Measurements from ENCODE around the gene HOXC5. TPM values are rescaled to one million over a fixed set of nuclear protein-coding genes. Genes with fewer than 3 reads are reported as not detected.

Gene HOXC5
- under 1 TPM in 1 of 4 donors, not detected in 3; 0.27 TPM for total RNA-seq

DNA sequence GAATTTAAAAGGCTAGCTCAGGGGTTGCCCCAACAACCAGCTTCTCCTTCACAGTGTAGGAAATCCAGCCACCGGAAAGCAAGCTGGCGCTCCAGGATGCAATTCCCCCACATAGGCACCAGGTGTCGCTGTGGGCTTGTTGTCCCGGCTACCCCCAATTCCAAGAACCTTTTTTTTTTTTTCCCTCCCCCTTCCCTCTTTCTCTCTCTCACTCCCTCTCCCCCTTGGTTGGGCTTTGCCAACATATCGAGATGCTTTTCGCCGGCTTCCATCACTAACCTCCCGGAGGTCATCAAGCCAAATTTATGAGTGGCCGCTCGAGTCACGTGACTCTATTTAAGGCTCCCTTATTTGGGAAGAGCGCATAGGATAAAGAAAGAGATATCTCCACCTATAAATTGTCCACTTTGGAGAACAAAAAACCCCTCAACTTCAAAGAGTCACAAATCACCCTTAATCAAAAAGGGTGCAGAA, at the start of gene HOXC5:
HOXC5 (plus strand) TSS at position 424 of the 474 bp plus-strand sequence. CDS start 73 bp downstream, outside the sequence.
- TF ChIP-seq, protein P1, sequence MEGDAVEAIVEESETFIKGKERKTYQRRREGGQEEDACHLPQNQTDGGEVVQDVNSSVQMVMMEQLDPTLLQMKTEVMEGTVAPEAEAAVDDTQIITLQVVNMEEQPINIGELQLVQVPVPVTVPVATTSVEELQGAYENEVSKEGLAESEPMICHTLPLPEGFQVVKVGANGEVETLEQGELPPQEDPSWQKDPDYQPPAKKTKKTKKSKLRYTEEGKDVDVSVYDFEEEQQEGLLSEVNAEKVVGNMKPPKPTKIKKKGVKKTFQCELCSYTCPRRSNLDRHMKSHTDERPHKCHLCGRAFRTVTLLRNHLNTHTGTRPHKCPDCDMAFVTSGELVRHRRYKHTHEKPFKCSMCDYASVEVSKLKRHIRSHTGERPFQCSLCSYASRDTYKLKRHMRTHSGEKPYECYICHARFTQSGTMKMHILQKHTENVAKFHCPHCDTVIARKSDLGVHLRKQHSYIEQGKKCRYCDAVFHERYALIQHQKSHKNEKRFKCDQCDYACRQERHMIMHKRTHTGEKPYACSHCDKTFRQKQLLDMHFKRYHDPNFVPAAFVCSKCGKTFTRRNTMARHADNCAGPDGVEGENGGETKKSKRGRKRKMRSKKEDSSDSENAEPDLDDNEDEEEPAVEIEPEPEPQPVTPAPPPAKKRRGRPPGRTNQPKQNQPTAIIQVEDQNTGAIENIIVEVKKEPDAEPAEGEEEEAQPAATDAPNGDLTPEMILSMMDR (IDR thresholded peaks at IDR 0.05) = peak; percentile 77 to 98 (median 90)
- TF ChIP-seq POLR2A (IDR thresholded peaks at IDR 0.05) = no peak
- peaks cover 64% of the 10 kb centered on the region for H3K27me3 ChIP-seq
- intact Hi-C loops (cut with DNase I) = loop anchor here (2.0 kb wide), 1 partner anchor 158 kb away; no protein-coding TSS in a partner anchor
- H3K4me1 ChIP-seq = peaks cover 0 to 39% of the 10 kb centered on the region in 2 donors
- H3K36me3 ChIP-seq = no peaks in the 10 kb centered on the region
- no peak within 1 kb of the TSS for H3K4me3 ChIP-seq (replicated peaks in 1 of 3)
- peak; percentile 68 to 70 for DNase-seq
- H3K27ac ChIP-seq = no peak within 1 kb of the TSS
- WGBS, 2 donors = 1 to 4% methylated on average over 12 of the region's 12 CpGs
- H3K9me3 ChIP-seq = no peaks in the 10 kb centered on the region

DNA sequence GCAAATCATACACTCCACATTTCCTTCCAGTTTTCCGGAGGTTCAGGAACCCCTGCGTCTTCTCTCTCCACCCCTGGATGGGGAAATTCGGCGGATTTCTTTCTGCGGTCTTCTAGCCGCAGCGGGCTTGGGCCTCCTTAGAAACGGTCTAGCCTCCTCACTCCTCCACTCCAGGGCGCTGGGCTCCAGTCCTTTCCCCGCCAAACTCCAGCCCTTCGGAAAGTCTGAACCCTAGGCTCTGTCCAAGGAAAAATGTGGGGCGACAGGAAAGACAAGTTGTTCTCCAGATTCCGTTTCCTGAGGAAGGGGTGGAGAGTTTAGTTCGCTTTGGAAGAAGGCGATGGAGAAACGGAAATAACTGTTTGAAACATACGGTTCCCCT, 49.3 kb upstream of the HOXC5 start:
- WGBS, 2 donors = 5 to 11% methylated on average over 17 of the region's 17 CpGs
- peaks cover 94% of the 10 kb centered on the region for H3K27me3 ChIP-seq
- intact Hi-C loops (cut with DNase I) = loop anchor here (10.0 kb wide), 1 partner anchor 219 kb away; no protein-coding TSS in a partner anchor
- DNase-seq = no peak
- no peak overlapping the region for H3K27ac ChIP-seq
- peaks cover 17 to 18% of the 10 kb centered on the region in 2 donors for H3K4me1 ChIP-seq
- H3K4me3 ChIP-seq (replicated peaks in 1 of 3) = no peak overlapping the region
- H3K36me3 ChIP-seq = no peaks in the 10 kb centered on the region
- H3K9me3 ChIP-seq = no peaks in the 10 kb centered on the region
- TF ChIP-seq POLR2A (IDR thresholded peaks at IDR 0.05) = no peak
- TF ChIP-seq, protein P1 (IDR thresholded peaks at IDR 0.05) = no peak

DNA sequence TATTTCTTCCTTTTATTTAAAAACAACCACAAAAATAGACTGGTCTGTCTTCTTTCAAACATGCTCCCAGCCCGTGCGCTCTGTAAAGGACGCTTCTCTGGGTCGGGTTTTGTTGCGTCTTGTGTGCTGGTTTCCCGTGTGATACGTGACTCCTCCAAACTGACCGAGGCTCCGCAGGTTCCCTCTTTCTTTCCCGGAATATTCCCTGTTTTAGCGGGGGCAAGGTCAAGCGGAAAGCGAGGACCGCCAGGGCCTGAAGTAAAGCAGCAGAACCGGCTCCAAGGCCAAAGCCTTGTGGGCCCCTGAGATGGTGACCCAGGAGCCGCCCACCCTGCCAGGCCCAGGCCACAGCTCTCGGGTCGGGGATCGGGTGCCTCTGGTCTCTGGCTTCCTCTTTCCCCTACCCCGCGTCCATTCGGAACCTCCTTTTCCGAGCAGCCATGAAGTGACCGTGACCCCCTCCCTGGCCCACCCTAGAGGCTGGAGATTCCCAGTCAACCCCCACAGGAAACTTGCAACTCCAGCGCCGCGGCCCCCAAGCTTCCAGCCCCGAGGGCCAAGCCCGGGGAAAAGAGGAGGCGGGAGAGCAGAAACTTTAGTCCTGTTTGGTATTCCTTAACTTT, 48.8 kb upstream of the HOXC5 start:
- H3K27ac ChIP-seq = no peak overlapping the region
- WGBS, 2 donors = 6 to 8% methylated on average over 29 to 30 of the region's 30 CpGs
- intact Hi-C loops (cut with DNase I) = loop anchor here (10.0 kb wide), 1 partner anchor 219 kb away; no protein-coding TSS in a partner anchor
- no peaks in the 10 kb centered on the region for H3K36me3 ChIP-seq
- TF ChIP-seq, protein P1 (IDR thresholded peaks at IDR 0.05) = no peak
- no peak for TF ChIP-seq POLR2A (IDR thresholded peaks at IDR 0.05)
- H3K4me3 ChIP-seq (replicated peaks in 1 of 3) = no peak overlapping the region
- no peaks in the 10 kb centered on the region for H3K9me3 ChIP-seq
- peaks cover 17 to 18% of the 10 kb centered on the region in 2 donors for H3K4me1 ChIP-seq
- DNase-seq = no peak
- H3K27me3 ChIP-seq = peaks cover 94% of the 10 kb centered on the region

DNA sequence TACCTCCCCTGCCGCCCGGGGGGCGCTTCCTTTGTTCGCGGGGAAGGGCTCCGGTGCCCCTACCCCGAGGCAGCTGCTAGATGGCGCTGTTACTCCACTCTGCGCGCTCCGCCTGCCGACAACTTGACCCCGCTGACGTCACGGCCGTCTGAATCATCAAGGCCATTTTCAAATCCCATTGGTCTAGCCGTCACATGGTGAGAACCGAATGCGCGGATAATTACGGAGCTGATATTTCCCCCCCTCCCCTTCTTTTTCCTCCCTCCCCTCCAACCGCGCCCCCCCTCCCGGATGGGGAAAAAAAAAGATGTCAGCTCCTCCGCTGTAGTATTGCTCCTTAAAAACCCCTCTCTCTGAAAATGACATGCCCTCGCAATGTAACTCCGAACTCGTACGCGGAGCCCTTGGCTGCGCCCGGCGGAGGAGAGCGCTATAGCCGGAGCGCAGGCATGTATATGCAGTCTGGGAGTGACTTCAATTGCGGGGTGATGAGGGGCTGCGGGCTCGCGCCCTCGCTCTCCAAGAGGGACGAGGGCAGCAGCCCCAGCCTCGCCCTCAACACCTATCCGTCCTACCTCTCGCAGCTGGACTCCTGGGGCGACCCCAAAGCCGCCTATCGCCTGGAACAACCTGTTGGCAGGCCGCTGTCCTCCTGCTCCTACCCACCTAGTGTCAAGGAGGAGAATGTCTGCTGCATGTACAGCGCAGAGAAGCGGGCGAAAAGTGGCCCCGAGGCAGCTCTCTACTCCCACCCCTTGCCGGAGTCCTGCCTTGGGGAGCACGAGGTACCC, 47.8 kb upstream of the HOXC5 start, which contains the start of gene HOXC10:
HOXC10 (plus strand) TSS at position 246 of the 791 bp plus-strand sequence; CDS start at position 360, 114 bp downstream.
- intact Hi-C loops (cut with DNase I) = loop anchor here (10.0 kb wide), 1 partner anchor 220 kb away; no protein-coding TSS in a partner anchor
- Histone ChIP-seq H3K4me1 (peaks cover 17 to 18% of the 10 kb centered on the region in 2 donors), H3K27me3 (peaks cover 89% of the 10 kb centered on the region), H3K27ac (no peak within 1 kb of the TSS), H3K9me3 (no peaks in the 10 kb centered on the region), H3K4me3 (replicated peaks in 1 of 3) (peak within 1 kb of the TSS in 1 of 3 donors; percentile 0), H3K36me3 (no peaks in the 10 kb centered on the region)
- no peak for TF ChIP-seq POLR2A (IDR thresholded peaks at IDR 0.05)
- TF ChIP-seq, protein P1 (IDR thresholded peaks at IDR 0.05) = peak in 3 of 6 experiments; percentile 12 to 38 (median 27)
- 8 to 9% methylated on average over 42 to 47 of the region's 55 CpGs for WGBS, 2 donors
- DNase-seq = peak; percentile 57 to 65
